MM.1S (cell line): ENCODE results near the gene POLE.

Source experiments
- CTCF ChIP-seq: fragments of 300-600 bp; sonication (generic); IDR thresholded peaks from 2 replicates; pipeline ENCODE4 v1.5.1; 2016; ENCODE audit warnings: antibody characterized with exemption, low read length, mixed read lengths
- EZH2 ChIP-seq: fragments of 300-600 bp; sonication (generic); optimal IDR thresholded peaks from 2 replicates; pipeline ENCODE3; 2017; ENCODE audit warnings: low read depth, mild to moderate bottlenecking, antibody characterized with exemption, low read length, mixed read lengths

- TF ChIP-seq EZH2 = no peak
- no peak for TF ChIP-seq CTCF
Observed at GRCh38 chr12:132686825-132687210, 324 bp downstream of the POLE start.
